Measurements from ENCODE around the gene EML6. TPM values are rescaled to one million over a fixed set of nuclear protein-coding genes. Genes with fewer than 3 reads are reported as not detected.

The EML6 gene
- total RNA-seq, 4 donors from 2014 or later, result 0.51 to 1.1 (median 0.61) TPM

GRCh38 chr2:54945391-54946219 lies 222.1 kb downstream of the EML6 start:
- no peak for TF ChIP-seq CTCF (IDR thresholded peaks at IDR 0.05; ENCODE audit: low read depth)

- no peak for TF ChIP-seq CTCF (IDR thresholded peaks at IDR 0.05; ENCODE audit: low read depth)
These were observed 222.9 kb downstream of the EML6 start for GRCh38 chr2:54946220-54946805.

- no peak for TF ChIP-seq CTCF (IDR thresholded peaks at IDR 0.05; ENCODE audit: low read depth)
These were observed 223.7 kb downstream of the EML6 start for GRCh38 chr2:54947136-54947535.

GRCh38 chr2:54947646-54948045 lies 224.2 kb downstream of the EML6 start:
- TF ChIP-seq CTCF (IDR thresholded peaks at IDR 0.05; ENCODE audit: low read depth), result no peak

- no peak for TF ChIP-seq CTCF (IDR thresholded peaks at IDR 0.05; ENCODE audit: low read depth)
These were observed 224.7 kb downstream of the EML6 start for GRCh38 chr2:54948120-54948519.

- TF ChIP-seq CTCF (IDR thresholded peaks at IDR 0.05; ENCODE audit: low read depth), result no peak
These were observed 226.0 kb downstream of the EML6 start for GRCh38 chr2:54949431-54949830.

- no peak for TF ChIP-seq CTCF (IDR thresholded peaks at IDR 0.05; ENCODE audit: low read depth)
These were observed 227.3 kb downstream of the EML6 start for GRCh38 chr2:54950811-54951210.
